HUES6 (cell line): ENCODE data around the gene PMS2.
"Not testable (repeated sequence)": the region's sequence is repeated elsewhere in the genome, so short reads cannot be mapped to it uniquely, and the experiment has no call there.

ENCODE experiments used
- H3K27ac ChIP-seq: 2 replicates; pipeline ENCODE4 v1.7.0; 2013; ENCODE audit warnings: low read depth, mild to moderate bottlenecking, low read length, inconsistent platforms
- H3K27me3 ChIP-seq: 2 replicates; pipeline ENCODE4 v1.6.1; 2013; ENCODE audit warnings: low read length; ENCODE audit not compliant: control insufficient read depth, insufficient read depth
- H3K36me3 ChIP-seq: 2 replicates; pipeline ENCODE4 v1.6.1; 2013; ENCODE audit warnings: low read length; ENCODE audit not compliant: control insufficient read depth, insufficient read depth
- H3K4me1 ChIP-seq: 2 replicates; pipeline ENCODE4 v1.6.1; 2013; ENCODE audit warnings: low read length; ENCODE audit not compliant: control insufficient read depth, insufficient read depth
- H3K4me3 ChIP-seq: 2 replicates; pipeline ENCODE4 v1.5.1; 2013; ENCODE audit warnings: low read depth, low read length
- H3K9ac ChIP-seq: one replicate; pipeline ENCODE4 v1.6.1; 2013; ENCODE audit warnings: mild to moderate bottlenecking, low read length
- H3K9me3 ChIP-seq: 2 replicates; pipeline ENCODE4 v1.6.1; 2013; ENCODE audit warnings: low read depth, low read length; ENCODE audit not compliant: control insufficient read depth, insufficient read depth

PMS2 gene

GRCh38 chr7:6008668-6009611, at the start of gene PMS2, which contains the start of gene AIMP2:
TSS of gene PMS2 (minus strand) at chr7:6009049. CDS start at chr7:6009019, 30 bp downstream.
TSS of gene AIMP2 (plus strand) at chr7:6009272. CDS start at chr7:6009364, 92 bp downstream.
- H3K4me1 ChIP-seq = peaks cover 4% of the 10 kb centered on the region; the same call in 1 of the 2 replicates
- H3K9me3 ChIP-seq = no peaks in the 10 kb centered on the region
- H3K4me3 ChIP-seq = peak within 1 kb of the TSS; percentile 82
- H3K36me3 ChIP-seq = peaks cover 37% of the 10 kb centered on the region
- no peaks in the 10 kb centered on the region for H3K27me3 ChIP-seq
- peak within 1 kb of the TSS; percentile 97 for H3K9ac ChIP-seq
- peak within 1 kb of the TSS; percentile 87 for H3K27ac ChIP-seq

DNA sequence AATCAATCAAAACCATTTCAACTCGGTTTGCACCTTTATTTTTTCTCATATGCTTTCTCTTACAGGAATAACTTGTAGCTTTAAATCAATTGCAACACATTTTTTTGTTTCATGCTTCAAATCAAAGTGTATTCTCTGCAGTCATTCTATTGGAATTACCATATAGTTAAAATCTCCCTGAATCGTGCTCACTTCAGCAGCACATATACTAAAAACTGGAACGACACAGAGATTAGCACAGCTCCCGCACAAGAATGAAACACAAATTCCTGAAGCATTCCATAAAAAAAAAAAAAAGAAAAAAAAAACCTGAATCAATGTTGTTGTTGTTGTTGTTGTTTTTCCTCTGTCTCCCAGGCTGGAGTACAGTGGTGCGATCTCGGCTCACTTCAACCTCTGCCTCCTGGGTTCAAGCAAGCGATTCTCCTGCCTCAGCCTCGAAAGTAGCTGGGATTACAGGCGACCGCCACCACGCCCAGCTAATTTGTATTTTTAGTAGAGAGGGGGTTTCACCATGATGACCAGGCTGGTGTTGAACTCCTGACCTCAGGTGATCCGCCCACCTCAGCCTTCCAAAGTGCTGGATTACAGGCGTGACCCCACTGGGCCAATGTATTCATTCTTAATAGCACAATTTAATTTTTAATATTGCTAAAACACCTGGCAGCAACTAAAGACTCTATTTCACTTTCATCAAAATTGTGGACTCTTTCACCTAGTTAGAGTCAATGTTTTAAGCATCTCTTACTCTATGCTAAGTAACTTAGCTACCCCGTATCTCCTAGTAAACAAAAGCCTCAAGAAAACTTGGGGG, 48.7 kb upstream of the PMS2 start:
- Histone ChIP-seq H3K27me3 (no peaks in the 10 kb centered on the region), H3K27ac (no peak overlapping the region), H3K4me1 (peaks cover 4% of the 10 kb centered on the region; the same call in 1 of the 2 replicates), H3K4me3 (peak overlapping the region; percentile 89), H3K36me3 (peaks cover 20% of the 10 kb centered on the region), H3K9me3 (no peaks in the 10 kb centered on the region), H3K9ac (peak overlapping the region; percentile 11)

- Histone ChIP-seq H3K9ac (no peak overlapping the region), H3K4me1 (peaks cover 4% of the 10 kb centered on the region; the same call in 1 of the 2 replicates), H3K9me3 (no peaks in the 10 kb centered on the region), H3K27me3 (no peaks in the 10 kb centered on the region), H3K36me3 (peaks cover 24% of the 10 kb centered on the region), H3K27ac (no peak overlapping the region), H3K4me3 (no peak overlapping the region)
These were observed 47.8 kb upstream of the PMS2 start for GRCh38 chr7:6056616-6057015.

DNA sequence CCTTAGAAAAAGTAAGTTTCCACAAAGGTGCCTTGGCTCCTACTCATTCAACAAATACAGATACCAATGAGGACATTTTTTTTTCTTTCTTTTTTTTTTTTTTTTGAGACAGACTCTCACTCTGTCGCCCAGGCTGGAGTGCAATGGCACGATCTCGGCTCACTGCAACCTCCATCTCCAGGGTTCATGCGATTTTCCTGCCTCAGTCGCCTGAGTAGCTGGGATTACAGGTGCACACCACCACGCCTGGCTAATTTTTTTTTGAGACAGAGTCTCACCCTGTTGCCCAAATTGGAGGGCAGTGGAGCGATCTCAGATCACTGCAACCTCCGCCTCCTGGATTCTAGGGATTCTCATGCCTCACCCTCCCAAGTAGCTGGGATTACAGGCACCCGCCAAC, 42.3 kb upstream of the PMS2 start:
- peaks cover 66% of the 10 kb centered on the region for H3K36me3 ChIP-seq
- H3K27me3 ChIP-seq, H3K9ac ChIP-seq, H3K4me3 ChIP-seq, H3K9me3 ChIP-seq, H3K27ac ChIP-seq, H3K4me1 ChIP-seq: not testable (repeated sequence)

GRCh38 chr7:6049780-6050179, 40.9 kb upstream of the PMS2 start:
- no peak overlapping the region for H3K4me3 ChIP-seq
- H3K36me3 ChIP-seq = peaks cover 75% of the 10 kb centered on the region
- no peaks in the 10 kb centered on the region for H3K4me1 ChIP-seq
- no peaks in the 10 kb centered on the region for H3K9me3 ChIP-seq
- no peak overlapping the region for H3K27ac ChIP-seq
- H3K9ac ChIP-seq = no peak overlapping the region
- no peaks in the 10 kb centered on the region for H3K27me3 ChIP-seq

GRCh38 chr7:6035686-6036085, 26.8 kb upstream of the PMS2 start:
- Histone ChIP-seq H3K4me3 (no peak overlapping the region), H3K4me1 (no peaks in the 10 kb centered on the region), H3K27me3 (no peaks in the 10 kb centered on the region), H3K27ac (no peak overlapping the region), H3K9ac (no peak overlapping the region), H3K36me3 (peaks cover 90% of the 10 kb centered on the region), H3K9me3 (no peaks in the 10 kb centered on the region)

DNA sequence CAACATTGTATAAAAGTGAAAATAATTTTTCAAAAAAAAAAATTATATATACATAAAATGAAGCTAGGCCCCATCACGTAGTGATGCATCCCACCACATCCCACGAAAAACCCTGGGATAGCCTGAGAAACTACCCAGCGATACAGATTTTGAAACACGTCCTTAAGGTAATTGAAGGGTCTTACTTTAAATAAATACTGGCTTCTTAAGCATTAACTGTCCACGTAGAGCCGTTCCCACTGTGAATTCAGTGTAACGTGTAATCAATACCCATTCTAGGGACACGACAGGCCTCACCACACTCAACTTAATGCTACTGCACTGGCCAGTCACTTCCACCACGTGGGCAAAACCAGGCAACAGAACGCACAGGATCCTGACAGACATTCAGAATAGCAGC, 26.3 kb upstream of the PMS2 start:
- no peaks in the 10 kb centered on the region for H3K27me3 ChIP-seq
- H3K9ac ChIP-seq = no peak overlapping the region
- H3K4me1 ChIP-seq = no peaks in the 10 kb centered on the region
- H3K36me3 ChIP-seq = peaks cover 90% of the 10 kb centered on the region
- H3K27ac ChIP-seq = no peak overlapping the region
- no peaks in the 10 kb centered on the region for H3K9me3 ChIP-seq
- no peak overlapping the region for H3K4me3 ChIP-seq

DNA sequence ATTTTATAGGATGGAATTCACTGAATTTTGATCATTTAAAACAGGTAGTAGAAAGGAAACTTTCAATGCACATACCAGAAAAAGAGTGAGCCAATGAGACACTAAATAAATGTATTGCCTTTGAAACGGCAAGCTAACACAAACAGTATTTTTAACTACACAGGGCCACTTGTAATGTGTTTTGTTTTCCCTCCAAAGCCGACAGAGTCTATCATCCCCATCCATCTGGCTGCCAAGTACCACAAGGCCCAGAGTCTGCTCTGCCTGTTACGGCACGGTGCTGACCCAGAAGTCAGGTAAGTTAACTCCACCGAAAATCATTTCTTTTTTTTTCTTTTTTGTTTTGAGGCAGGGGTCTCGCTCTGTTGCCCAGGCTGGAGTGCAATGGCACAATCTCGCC, 23.8 kb upstream of the PMS2 start:
- H3K27me3 ChIP-seq = no peaks in the 10 kb centered on the region
- H3K4me1 ChIP-seq = no peaks in the 10 kb centered on the region
- H3K9ac ChIP-seq = no peak overlapping the region
- H3K9me3 ChIP-seq = no peaks in the 10 kb centered on the region
- no peak overlapping the region for H3K27ac ChIP-seq
- H3K36me3 ChIP-seq = peaks cover 91% of the 10 kb centered on the region
- H3K4me3 ChIP-seq = no peak overlapping the region

GRCh38 chr7:6032167-6032566, 23.3 kb upstream of the PMS2 start:
- Histone ChIP-seq H3K4me3 (no peak overlapping the region), H3K36me3 (peaks cover 91% of the 10 kb centered on the region), H3K9ac (no peak overlapping the region), H3K27ac (no peak overlapping the region), H3K4me1 (no peaks in the 10 kb centered on the region), H3K27me3 (no peaks in the 10 kb centered on the region), H3K9me3 (no peaks in the 10 kb centered on the region)

DNA sequence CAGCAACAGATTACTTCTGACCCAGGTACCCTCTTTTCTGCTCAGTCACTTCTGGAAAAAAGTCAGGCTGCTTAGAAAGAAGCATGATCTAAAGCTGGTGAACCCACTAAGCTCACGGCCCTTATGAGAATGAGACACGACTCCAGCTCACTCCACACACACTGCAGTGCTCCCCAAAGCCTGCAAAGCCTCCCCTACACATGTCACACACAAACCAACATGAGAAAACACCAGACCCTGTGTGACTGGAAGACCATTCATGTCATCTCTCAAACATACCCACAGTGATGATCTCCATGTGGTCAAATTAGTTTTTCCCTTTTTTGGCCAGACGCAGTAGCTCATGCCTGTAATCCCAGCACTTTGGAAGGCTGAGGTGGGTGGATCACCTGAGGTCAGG, 22.7 kb upstream of the PMS2 start:
- Histone ChIP-seq H3K9me3 (no peaks in the 10 kb centered on the region), H3K36me3 (peaks cover 91% of the 10 kb centered on the region), H3K9ac (no peak overlapping the region), H3K27ac (no peak overlapping the region), H3K4me1 (no peaks in the 10 kb centered on the region), H3K27me3 (no peaks in the 10 kb centered on the region), H3K4me3 (no peak overlapping the region)

GRCh38 chr7:6030988-6031387, 22.1 kb upstream of the PMS2 start, which contains the start of gene ANKRD61:
TSS of gene ANKRD61 (plus strand) at chr7:6031376. CDS start at chr7:6031376, 0 bp downstream.
- Histone ChIP-seq H3K9me3 (no peaks in the 10 kb centered on the region), H3K27ac (no peak within 1 kb of the TSS), H3K4me3 (no peak within 1 kb of the TSS), H3K9ac (no peak within 1 kb of the TSS), H3K36me3 (peaks cover 91% of the 10 kb centered on the region), H3K27me3 (no peaks in the 10 kb centered on the region), H3K4me1 (no peaks in the 10 kb centered on the region)
